Sigmoid colon (tissue), 7 donors: Measurements from ENCODE around the gene ABCC4. TPM values are rescaled to one million over a fixed set of nuclear protein-coding genes. Genes with fewer than 3 reads are reported as not detected.

Experiments
- DNase-seq: peaks from one replicate; pipeline ENCODE4 v3.0.0-alpha.2; 2019
- H3K27ac ChIP-seq, 4 donors: fragments of 200-600 bp; sonication (generic); one replicate each; pipeline ENCODE4 v1.5.1; 2016 to 2019; ENCODE audit warnings: mild to moderate bottlenecking in 1 of 4
- H3K27me3 ChIP-seq, 3 donors: fragments of 200-600 bp; sonication (generic); one replicate each; pipeline ENCODE4 v1.5.1; 2019; ENCODE audit warnings: mild to moderate bottlenecking in 1 of 3
- H3K36me3 ChIP-seq, 4 donors: fragments of 200-600 bp; sonication (generic); one replicate each; pipeline ENCODE4 v1.5.1; 2016 to 2019
- H3K4me1 ChIP-seq, 4 donors: fragments of 200-600 bp; sonication (generic); one replicate each; pipeline ENCODE4 v1.5.1; 2017 to 2019
- H3K4me3 ChIP-seq, 4 donors: fragments of 200-600 bp; sonication (generic); one replicate each; pipeline ENCODE4 v1.5.1; 2017 to 2019; ENCODE audit warnings: mild to moderate bottlenecking in 2 of 4, moderate library complexity in 1 of 4
- H3K9me3 ChIP-seq, 4 donors: fragments of 200-600 bp in 3 of 4; sonication (generic) in 3 of 4; one replicate each; pipeline versions ENCODE4 v1.5.1 to v1.6.1; 2013 to 2019
- EP300 ChIP-seq, 4 donors: sonication (generic); formaldehyde crosslinking; IDR thresholded peaks; one replicate each; pipeline ENCODE4 v1.6.1; 2017; ENCODE audit warnings: antibody characterized with exemption in 4 of 4
- POLR2A ChIP-seq, 2 donors: fragments of 450-650 bp; IDR thresholded peaks; one replicate each; pipeline ENCODE4 v1.6.1; 2016; ENCODE audit warnings: antibody characterized with exemption in 2 of 2, mild to moderate bottlenecking in 2 of 2, moderate library complexity in 2 of 2
- POLR2AphosphoS5 ChIP-seq, 4 donors: sonication (generic); formaldehyde crosslinking; IDR thresholded peaks; one replicate each; pipeline ENCODE4 v1.6.1; 2017; ENCODE audit warnings: antibody characterized with exemption in 4 of 4
- whole genome bisulfite sequencing, 2 donors: extraction: QIAGEN DNeasy Blood & Tissue Kit; methylation state at CpG; one replicate each; pipeline ENCODE4 v1.1.7; 2013; 5-methylcytosine and 5-hydroxymethylcytosine counted together
- intact Hi-C: fragments of 100-400 bp; cut with DNase I; formaldehyde crosslinking; loops from one replicate; pipeline ENCODE4 v1.15.1; 2023
- polyA plus RNA-seq, 3 donors: library from polyadenylated mRNA; stranded (reverse); fragments of 200-250 nt; gene quantifications; one replicate each; pipeline ENCODE4 v1.2.3, GENCODE V29; 2013
- total RNA-seq, 4 donors: library from RNA; depleted of rRNA; stranded (reverse); fragments of >200 nt; gene quantifications; one replicate each; pipeline ENCODE4 v1.1.0, GENCODE V29; 2016
- TF ChIP-seq, protein P1 (sequence below), 4 experiments: fragments of 450-650 bp in 3 of 4; fragments of 200-600 bp in 1 of 4; IDR thresholded peaks; one replicate each; pipeline ENCODE4 v1.5.1; 2016 to 2019; ENCODE audit warnings: antibody characterized with exemption in 4 of 4, mild to moderate bottlenecking in 3 of 4, moderate library complexity in 2 of 4
- donor health status: healthy with polysubstance abuse.
- donor health status: Bipolar disorder and iron deficiency.
- donor health status: healthy.

ABCC4 gene
- total and polyA plus RNA-seq, 7 donors = 1.2 to 56.3 (median 24.3) TPM

GRCh38 chr13:95038949-95039348 lies 262.3 kb downstream of the ABCC4 start:
- no peak for TF ChIP-seq POLR2AphosphoS5 (IDR thresholded peaks at IDR 0.05)
- TF ChIP-seq POLR2A (IDR thresholded peaks at IDR 0.05) = no peak
- TF ChIP-seq, protein P1, sequence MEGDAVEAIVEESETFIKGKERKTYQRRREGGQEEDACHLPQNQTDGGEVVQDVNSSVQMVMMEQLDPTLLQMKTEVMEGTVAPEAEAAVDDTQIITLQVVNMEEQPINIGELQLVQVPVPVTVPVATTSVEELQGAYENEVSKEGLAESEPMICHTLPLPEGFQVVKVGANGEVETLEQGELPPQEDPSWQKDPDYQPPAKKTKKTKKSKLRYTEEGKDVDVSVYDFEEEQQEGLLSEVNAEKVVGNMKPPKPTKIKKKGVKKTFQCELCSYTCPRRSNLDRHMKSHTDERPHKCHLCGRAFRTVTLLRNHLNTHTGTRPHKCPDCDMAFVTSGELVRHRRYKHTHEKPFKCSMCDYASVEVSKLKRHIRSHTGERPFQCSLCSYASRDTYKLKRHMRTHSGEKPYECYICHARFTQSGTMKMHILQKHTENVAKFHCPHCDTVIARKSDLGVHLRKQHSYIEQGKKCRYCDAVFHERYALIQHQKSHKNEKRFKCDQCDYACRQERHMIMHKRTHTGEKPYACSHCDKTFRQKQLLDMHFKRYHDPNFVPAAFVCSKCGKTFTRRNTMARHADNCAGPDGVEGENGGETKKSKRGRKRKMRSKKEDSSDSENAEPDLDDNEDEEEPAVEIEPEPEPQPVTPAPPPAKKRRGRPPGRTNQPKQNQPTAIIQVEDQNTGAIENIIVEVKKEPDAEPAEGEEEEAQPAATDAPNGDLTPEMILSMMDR (IDR thresholded peaks at IDR 0.05) = no peak
- no peak for TF ChIP-seq EP300 (IDR thresholded peaks at IDR 0.05)
- Histone ChIP-seq H3K4me3 (no peak overlapping the region), H3K27me3 (no peaks in the 10 kb centered on the region), H3K9me3 (no peaks in the 10 kb centered on the region), H3K27ac (no peak overlapping the region), H3K36me3 (peaks cover 0 to 78% (median 9%) of the 10 kb centered on the region in 4 donors), H3K4me1 (no peaks in the 10 kb centered on the region)
- 97% methylated on average over 1 of the region's 1 CpG for WGBS, 2 donors
- DNase-seq = no peak
- intact Hi-C loops = no loop called here

DNA sequence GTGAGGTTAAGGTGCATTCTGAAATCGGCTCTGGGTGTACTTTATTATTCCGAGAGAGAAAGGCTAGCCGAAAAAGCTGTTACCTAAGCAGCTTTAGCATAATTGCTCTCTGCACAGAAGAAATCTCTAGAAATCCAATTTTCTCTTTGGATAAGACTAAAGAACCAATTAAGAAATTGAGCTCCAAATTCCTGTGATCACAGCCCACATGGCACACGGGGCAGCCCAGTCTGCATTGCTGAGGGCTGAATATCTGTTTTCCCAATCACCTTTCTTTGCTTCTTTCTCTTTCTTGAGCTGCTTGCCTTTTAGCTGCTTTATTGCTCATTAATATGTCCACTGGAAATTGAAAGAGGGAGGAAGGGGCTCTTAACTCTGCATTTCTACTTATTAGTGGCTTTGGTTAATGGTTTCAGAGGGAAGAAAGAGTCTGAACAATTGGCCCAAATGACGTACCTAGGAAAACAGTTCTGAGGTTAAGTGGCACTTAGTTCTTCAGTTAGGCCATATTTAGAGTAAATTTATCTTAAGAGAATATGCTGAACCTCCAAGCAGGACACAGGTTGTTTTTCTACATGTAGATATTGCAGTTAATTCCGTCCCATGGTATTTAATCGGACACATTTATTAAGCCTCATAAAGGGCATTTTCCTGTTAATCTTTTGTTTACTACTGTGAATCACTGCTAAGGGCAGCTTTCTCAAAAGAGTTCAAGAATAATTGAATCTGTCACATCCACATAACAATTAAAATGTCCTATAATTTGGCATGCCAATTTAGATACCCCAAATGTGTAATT lies 265.7 kb downstream of the ABCC4 start:
- 94 to 95% methylated on average over 7 of the region's 7 CpGs for WGBS, 2 donors
- Histone ChIP-seq H3K27ac (no peak overlapping the region), H3K4me3 (no peak overlapping the region), H3K9me3 (no peaks in the 10 kb centered on the region), H3K4me1 (no peaks in the 10 kb centered on the region), H3K27me3 (no peaks in the 10 kb centered on the region), H3K36me3 (peaks cover 0 to 62% (median 5%) of the 10 kb centered on the region in 4 donors)
- TF ChIP-seq, protein P1 (IDR thresholded peaks at IDR 0.05) = no peak
- no peak for TF ChIP-seq EP300 (IDR thresholded peaks at IDR 0.05)
- TF ChIP-seq POLR2AphosphoS5 (IDR thresholded peaks at IDR 0.05) = no peak
- TF ChIP-seq POLR2A (IDR thresholded peaks at IDR 0.05) = no peak
- intact Hi-C loops = no loop called here
- no peak for DNase-seq

GRCh38 chr13:95033890-95034289 lies 267.4 kb downstream of the ABCC4 start:
- Histone ChIP-seq H3K27me3 (no peaks in the 10 kb centered on the region), H3K36me3 (peaks cover 0 to 49% (median 5%) of the 10 kb centered on the region in 4 donors), H3K4me1 (no peaks in the 10 kb centered on the region), H3K4me3 (no peak overlapping the region), H3K27ac (no peak overlapping the region), H3K9me3 (no peaks in the 10 kb centered on the region)
- TF ChIP-seq EP300 (IDR thresholded peaks at IDR 0.05) = no peak
- TF ChIP-seq POLR2AphosphoS5 (IDR thresholded peaks at IDR 0.05) = no peak
- TF ChIP-seq, protein P1 (IDR thresholded peaks at IDR 0.05) = no peak
- TF ChIP-seq POLR2A (IDR thresholded peaks at IDR 0.05) = no peak
- no peak for DNase-seq
- intact Hi-C loops = no loop called here
- WGBS, 2 donors = 66 to 80% methylated on average over 1 of the region's 1 CpG

- TF ChIP-seq, protein P1 (IDR thresholded peaks at IDR 0.05) = no peak
- TF ChIP-seq POLR2AphosphoS5 (IDR thresholded peaks at IDR 0.05) (no peak), POLR2A (IDR thresholded peaks at IDR 0.05) (no peak), EP300 (IDR thresholded peaks at IDR 0.05) (no peak)
- Histone ChIP-seq H3K4me3 (no peak overlapping the region), H3K9me3 (peaks cover 0 to 6% (median 0%) of the 10 kb centered on the region in 4 donors), H3K27me3 (no peaks in the 10 kb centered on the region), H3K27ac (no peak overlapping the region), H3K36me3 (peaks cover 0 to 31% (median 4%) of the 10 kb centered on the region in 4 donors), H3K4me1 (no peaks in the 10 kb centered on the region)
- intact Hi-C loops = no loop called here
- 92 to 96% methylated on average over 4 of the region's 4 CpGs for WGBS, 2 donors
- no peak for DNase-seq
Measured at GRCh38 chr13:95032121-95032520, 269.1 kb downstream of the ABCC4 start.
